Esophagus squamous epithelium (tissue), 5 donors: ENCODE measurements around the gene TRAF3IP1. TPM values are rescaled to one million over a fixed set of nuclear protein-coding genes. Genes with fewer than 3 reads are reported as not detected.

ENCODE experiments used
- DNase-seq: peaks from one replicate; lab custom pipeline; 2025; lab: John Stamatoyannopoulos, UW
- H3K27ac ChIP-seq, 4 donors: fragments of 200-600 bp; sonication (generic); one replicate each; pipeline ENCODE4 v1.5.1; 2016 to 2019; ENCODE audit warnings: mild to moderate bottlenecking in 1 of 4
- H3K27me3 ChIP-seq, 4 donors: fragments of 200-600 bp; sonication (generic); 1 replicate in 3 of 4; 2 replicates in 1 of 4; pipeline versions ENCODE4 v1.5.1 to v1.6.0; 2017 to 2021; ENCODE audit warnings: antibody characterized with exemption in 1 of 4
- H3K36me3 ChIP-seq, 3 donors: fragments of 200-600 bp; sonication (generic); one replicate each; pipeline ENCODE4 v1.5.1; 2016 to 2019
- H3K4me1 ChIP-seq, 3 donors: fragments of 200-600 bp; sonication (generic); one replicate each; pipeline ENCODE4 v1.5.1; 2017 to 2019
- H3K4me3 ChIP-seq, 4 donors: fragments of 200-600 bp; sonication (generic); 1 replicate in 3 of 4; 2 replicates in 1 of 4; pipeline ENCODE4 v1.5.1; 2016 to 2019; ENCODE audit warnings: mild to moderate bottlenecking in 2 of 4, moderate library complexity in 1 of 4
- H3K9me3 ChIP-seq, 3 donors: fragments of 200-600 bp; sonication (generic); one replicate each; pipeline ENCODE4 v1.5.1; 2016 to 2019
- CTCF ChIP-seq, 6 experiments: fragments of 450-650 bp in 4 of 6; fragments of 200-600 bp in 2 of 6; sonication (generic) in 2 of 6; IDR thresholded peaks; one replicate each; pipeline ENCODE4 v1.5.1; 2016 to 2019; ENCODE audit warnings: antibody characterized with exemption in 6 of 6, mild to moderate bottlenecking in 4 of 6, moderate library complexity in 4 of 6
- POLR2A ChIP-seq, 4 donors: fragments of 450-650 bp; IDR thresholded peaks; one replicate each; pipeline ENCODE4 v1.6.1; 2017; ENCODE audit warnings: antibody characterized with exemption in 4 of 4, mild to moderate bottlenecking in 4 of 4, moderate library complexity in 3 of 4
- WGBS, 2 donors: methylation state at CpG; one replicate each; pipeline ENCODE4 v1.1.5; 2018; 5-methylcytosine and 5-hydroxymethylcytosine counted together
- intact Hi-C: fragments of 100-400 bp; cut with DNase I; formaldehyde crosslinking; loops from one replicate; pipeline ENCODE4 v1.15.0; 2022
- total RNA-seq, 4 donors: library from RNA; depleted of rRNA; stranded (reverse); fragments of >200 nt; gene quantifications; one replicate each; pipeline ENCODE4 v1.1.0, GENCODE V29; 2016
- donor health status: DM: yes; HTN: yes; CAD: no.

Gene TRAF3IP1
- total RNA-seq, 4 donors from 2014 or later: 5.4 to 13.5 (median 9.8) TPM

- no peak for DNase-seq
- 93 to 96% methylated on average over 9 to 11 of the region's 20 CpGs for WGBS, 2 donors
- H3K27ac ChIP-seq: peak overlapping the region in 3 of 4 donors; percentile 14 to 60 (median 39)
- H3K4me3 ChIP-seq: no peak overlapping the region
- intact Hi-C loops: no loop called here
- peaks cover 10 to 91% (median 37%) of the 10 kb centered on the region in 3 donors for H3K36me3 ChIP-seq
- H3K4me1 ChIP-seq: peaks cover 0 to 9% (median 0%) of the 10 kb centered on the region in 3 donors
- TF ChIP-seq CTCF (IDR thresholded peaks at IDR 0.05) (no peak), POLR2A (IDR thresholded peaks at IDR 0.05) (no peak)
- H3K27me3 ChIP-seq: no peaks in the 10 kb centered on the region
- H3K9me3 ChIP-seq: no peaks in the 10 kb centered on the region
Observed at GRCh38 chr2:238274152-238274865, 46.0 kb upstream of the TRAF3IP1 start.

DNA sequence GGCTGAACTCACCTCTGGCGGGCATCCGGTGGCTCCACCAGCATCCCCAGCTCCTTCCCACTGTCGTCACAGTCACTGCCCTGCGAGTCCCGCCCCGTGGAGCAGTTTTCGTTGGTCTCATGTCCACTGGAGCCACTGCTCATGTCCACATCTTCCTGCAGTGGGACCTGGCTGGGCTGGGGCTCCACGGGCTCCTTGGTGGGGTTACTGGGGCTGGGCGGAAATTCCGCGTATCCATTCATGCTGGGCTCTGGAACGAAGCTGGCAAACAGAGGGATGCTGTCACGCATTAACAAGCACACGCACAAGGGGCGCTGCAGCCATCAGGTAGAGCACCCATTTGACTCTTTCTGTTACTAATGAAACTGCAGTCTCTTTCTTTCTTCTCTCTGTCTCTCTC is 42.6 kb upstream of the TRAF3IP1 start:
- no peaks in the 10 kb centered on the region for H3K9me3 ChIP-seq
- no peak overlapping the region for H3K27ac ChIP-seq
- peaks cover 4 to 60% (median 27%) of the 10 kb centered on the region in 3 donors for H3K36me3 ChIP-seq
- H3K27me3 ChIP-seq: no peaks in the 10 kb centered on the region
- no peak for TF ChIP-seq POLR2A (IDR thresholded peaks at IDR 0.05)
- TF ChIP-seq CTCF (IDR thresholded peaks at IDR 0.05): no peak
- intact Hi-C loops: no loop called here
- WGBS, 2 donors: 89 to 93% methylated on average over 7 to 14 of the region's 15 CpGs
- peaks cover 0 to 35% (median 3%) of the 10 kb centered on the region in 3 donors for H3K4me1 ChIP-seq
- H3K4me3 ChIP-seq: no peak overlapping the region
- DNase-seq: no peak

- 67 to 71% methylated on average over 6 to 8 of the region's 9 CpGs for WGBS, 2 donors
- peaks cover 0 to 54% (median 23%) of the 10 kb centered on the region in 3 donors for H3K36me3 ChIP-seq
Observed at GRCh38 chr2:238278626-238279323, 41.5 kb upstream of the TRAF3IP1 start.

GRCh38 chr2:238279324-238279682 is 41.0 kb upstream of the TRAF3IP1 start:
- no peak for DNase-seq
- Histone ChIP-seq H3K4me1 (peaks cover 0 to 51% (median 14%) of the 10 kb centered on the region in 3 donors), H3K36me3 (peaks cover 0 to 49% (median 19%) of the 10 kb centered on the region in 3 donors), H3K27me3 (no peaks in the 10 kb centered on the region), H3K9me3 (no peaks in the 10 kb centered on the region), H3K4me3 (no peak overlapping the region), H3K27ac (no peak overlapping the region)
- intact Hi-C loops: no loop called here
- no peak for TF ChIP-seq CTCF (IDR thresholded peaks at IDR 0.05)
- TF ChIP-seq POLR2A (IDR thresholded peaks at IDR 0.05): no peak
- WGBS, 2 donors: 86 to 93% methylated on average over 3 to 5 of the region's 6 CpGs

More at GRCh38 chr2:238278626-238279323, 41.5 kb upstream of the TRAF3IP1 start:
- H3K27me3 ChIP-seq: no peaks in the 10 kb centered on the region
- no peak overlapping the region for H3K27ac ChIP-seq
- intact Hi-C loops: no loop called here
- TF ChIP-seq POLR2A (IDR thresholded peaks at IDR 0.05) (no peak), CTCF (IDR thresholded peaks at IDR 0.05) (no peak)
- H3K4me3 ChIP-seq: no peak overlapping the region
- DNase-seq: no peak
- H3K9me3 ChIP-seq: no peaks in the 10 kb centered on the region
- H3K4me1 ChIP-seq: peaks cover 0 to 45% (median 10%) of the 10 kb centered on the region in 3 donors
